Measurements from ENCODE around the gene FBXL7. TPM values are rescaled to one million over a fixed set of nuclear protein-coding genes. Genes with fewer than 3 reads are reported as not detected.

The FBXL7 gene
- total RNA-seq, 1 donor = 11.2 TPM

DNA sequence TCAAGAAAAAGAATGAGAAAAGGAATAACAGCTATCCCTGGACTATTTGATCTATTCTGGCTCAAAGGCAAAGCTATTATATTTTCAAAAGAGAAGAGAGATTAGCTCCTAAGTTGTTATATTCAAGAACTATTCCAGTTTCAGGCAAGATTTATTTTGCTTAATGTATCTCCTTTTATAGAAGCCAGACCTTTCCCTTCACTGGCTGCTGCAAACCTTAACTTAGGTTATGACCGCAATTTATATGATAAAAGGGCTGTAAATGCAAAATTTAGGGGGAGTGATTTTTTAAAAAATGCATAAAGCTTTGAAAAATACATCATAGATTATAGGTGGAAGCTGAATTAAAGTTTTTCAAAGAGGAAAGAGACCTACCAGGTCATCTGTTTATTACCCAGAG is 97.8 kb downstream of the FBXL7 start:
- no peak overlapping the region for H3K4me3 ChIP-seq (ENCODE audit: low read depth, low read length)
- no peak for TF ChIP-seq CTCF (IDR thresholded peaks at IDR 0.05; ENCODE audit: insufficient read depth, low read depth, low read length)
- DNase-seq (ENCODE audit: low read depth) = no peak

GRCh38 chr5:15598294-15598902 is 98.4 kb downstream of the FBXL7 start:
- no peak for DNase-seq (ENCODE audit: low read depth)
- TF ChIP-seq CTCF (IDR thresholded peaks at IDR 0.05; ENCODE audit: insufficient read depth, low read depth, low read length) = peak; percentile 66
- H3K4me3 ChIP-seq (ENCODE audit: low read depth, low read length) = no peak overlapping the region

DNA sequence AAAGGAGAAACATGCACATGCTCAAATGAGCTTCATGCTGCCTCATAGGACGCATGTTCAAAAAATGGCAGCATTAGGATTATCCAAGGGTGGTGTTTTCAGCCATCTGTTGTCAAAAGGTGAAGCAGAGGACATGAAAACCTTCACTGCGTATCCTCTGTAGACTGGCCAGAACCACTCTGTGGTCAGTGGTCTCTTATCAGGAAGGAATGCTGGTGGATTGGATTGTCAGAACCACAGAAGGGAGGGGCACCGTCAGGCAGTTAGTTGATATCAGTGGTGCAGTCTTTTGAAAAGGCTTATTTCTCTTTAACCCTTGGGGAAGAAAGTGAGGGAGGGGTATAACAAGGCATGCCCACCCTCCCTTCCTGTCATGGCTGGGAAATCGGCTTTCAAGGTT is 100.1 kb downstream of the FBXL7 start:
- DNase-seq (ENCODE audit: low read depth) = no peak
- no peak for TF ChIP-seq CTCF (IDR thresholded peaks at IDR 0.05; ENCODE audit: insufficient read depth, low read depth, low read length)
- H3K4me3 ChIP-seq (ENCODE audit: low read depth, low read length) = no peak overlapping the region

GRCh38 chr5:15601274-15601673 is 101.3 kb downstream of the FBXL7 start:
- DNase-seq (ENCODE audit: low read depth) = no peak
- H3K4me3 ChIP-seq (ENCODE audit: low read depth, low read length) = no peak overlapping the region
- no peak for TF ChIP-seq CTCF (IDR thresholded peaks at IDR 0.05; ENCODE audit: insufficient read depth, low read depth, low read length)

- no peak overlapping the region for H3K4me3 ChIP-seq (ENCODE audit: low read depth, low read length)
- no peak for DNase-seq (ENCODE audit: low read depth)
- TF ChIP-seq CTCF (IDR thresholded peaks at IDR 0.05; ENCODE audit: insufficient read depth, low read depth, low read length) = no peak
Observed at GRCh38 chr5:15601853-15602252, 101.9 kb downstream of the FBXL7 start.

GRCh38 chr5:15604986-15605385 is 105.0 kb downstream of the FBXL7 start:
- TF ChIP-seq CTCF (IDR thresholded peaks at IDR 0.05; ENCODE audit: insufficient read depth, low read depth, low read length) = no peak
- DNase-seq (ENCODE audit: low read depth) = no peak
- no peak overlapping the region for H3K4me3 ChIP-seq (ENCODE audit: low read depth, low read length)

- H3K4me3 ChIP-seq (ENCODE audit: low read depth, low read length) = no peak overlapping the region
- no peak for TF ChIP-seq CTCF (IDR thresholded peaks at IDR 0.05; ENCODE audit: insufficient read depth, low read depth, low read length)
- DNase-seq (ENCODE audit: low read depth) = no peak
Observed at GRCh38 chr5:15606197-15606596, 106.2 kb downstream of the FBXL7 start.

All from fibroblast of villous mesenchyme (primary cell).